ENCODE results near the gene OPN4. TPM values are rescaled to one million over a fixed set of nuclear protein-coding genes. Genes with fewer than 3 reads are reported as not detected.

OPN4 gene
- total RNA-seq, 6 experiments from 2014 or later = not detected

DNA sequence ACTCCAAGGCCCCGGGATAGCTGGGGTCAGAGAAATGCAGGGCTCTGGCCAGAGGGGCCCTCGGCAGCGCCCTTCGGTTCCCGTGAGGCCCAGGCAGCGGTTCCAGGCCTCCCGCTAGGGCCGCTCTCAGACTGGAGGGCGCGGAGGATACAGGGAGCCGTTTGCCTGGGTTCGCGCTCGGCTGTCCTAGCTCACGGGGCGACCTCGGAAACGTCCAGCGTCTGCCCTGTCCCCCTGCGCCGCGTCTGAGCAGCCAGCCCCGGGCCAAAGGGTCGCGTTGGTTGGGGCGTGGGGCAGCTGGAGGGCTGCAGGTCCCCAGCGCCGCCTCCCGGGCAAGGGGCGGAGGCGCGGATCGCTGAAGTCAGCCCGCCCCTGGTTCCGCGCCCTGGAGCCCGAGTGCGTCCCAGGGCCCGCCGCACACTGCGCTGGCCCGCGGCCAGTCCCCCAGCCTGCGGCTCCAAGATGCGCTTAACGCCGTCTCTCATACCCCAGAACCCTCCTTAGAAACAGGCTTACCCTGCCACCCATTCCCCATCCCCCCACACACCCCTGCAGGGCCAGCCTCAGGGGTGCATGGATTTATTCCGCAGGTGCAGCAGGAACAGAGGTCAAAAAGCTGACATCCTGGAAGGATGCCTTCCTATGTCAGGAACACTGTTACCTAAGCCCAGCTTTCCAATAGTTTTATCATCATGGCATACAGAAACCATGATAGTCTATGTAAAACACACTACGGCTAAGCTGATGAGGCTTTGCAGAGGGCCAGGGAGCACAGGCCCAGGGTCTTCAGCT lies 22.1 kb upstream of the OPN4 start:
- no peaks in the 10 kb centered on the region for H3K9me3 ChIP-seq
- DNase-seq (peak in 1 of 3 donors; percentile 39), ATAC-seq (peak; percentile 81 to 84 (median 82))
- no peaks in the 10 kb centered on the region for H3K27me3 ChIP-seq
- no peak overlapping the region for H3K27ac ChIP-seq
- no peak for TF ChIP-seq POLR2A (IDR thresholded peaks at IDR 0.05)
- TF ChIP-seq, protein P1, sequence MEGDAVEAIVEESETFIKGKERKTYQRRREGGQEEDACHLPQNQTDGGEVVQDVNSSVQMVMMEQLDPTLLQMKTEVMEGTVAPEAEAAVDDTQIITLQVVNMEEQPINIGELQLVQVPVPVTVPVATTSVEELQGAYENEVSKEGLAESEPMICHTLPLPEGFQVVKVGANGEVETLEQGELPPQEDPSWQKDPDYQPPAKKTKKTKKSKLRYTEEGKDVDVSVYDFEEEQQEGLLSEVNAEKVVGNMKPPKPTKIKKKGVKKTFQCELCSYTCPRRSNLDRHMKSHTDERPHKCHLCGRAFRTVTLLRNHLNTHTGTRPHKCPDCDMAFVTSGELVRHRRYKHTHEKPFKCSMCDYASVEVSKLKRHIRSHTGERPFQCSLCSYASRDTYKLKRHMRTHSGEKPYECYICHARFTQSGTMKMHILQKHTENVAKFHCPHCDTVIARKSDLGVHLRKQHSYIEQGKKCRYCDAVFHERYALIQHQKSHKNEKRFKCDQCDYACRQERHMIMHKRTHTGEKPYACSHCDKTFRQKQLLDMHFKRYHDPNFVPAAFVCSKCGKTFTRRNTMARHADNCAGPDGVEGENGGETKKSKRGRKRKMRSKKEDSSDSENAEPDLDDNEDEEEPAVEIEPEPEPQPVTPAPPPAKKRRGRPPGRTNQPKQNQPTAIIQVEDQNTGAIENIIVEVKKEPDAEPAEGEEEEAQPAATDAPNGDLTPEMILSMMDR (IDR thresholded peaks at IDR 0.05) = peak in 3 of 4 donors; percentile 23 to 28 (median 28)
- H3K36me3 ChIP-seq = no peaks in the 10 kb centered on the region
- H3K4me3 ChIP-seq = peak overlapping the region in 2 of 3 donors; percentile 19 to 36
- intact Hi-C loops (cut with DNase I) = no loop called here
- WGBS (ENCODE audit: insufficient coverage, low coverage, low lambda C conversion rate, missing lambda C conversion rate) = 8% methylated on average over 13 of the region's 49 CpGs
- peaks cover 0 to 6% (median 0%) of the 10 kb centered on the region in 4 donors for H3K4me1 ChIP-seq

DNA sequence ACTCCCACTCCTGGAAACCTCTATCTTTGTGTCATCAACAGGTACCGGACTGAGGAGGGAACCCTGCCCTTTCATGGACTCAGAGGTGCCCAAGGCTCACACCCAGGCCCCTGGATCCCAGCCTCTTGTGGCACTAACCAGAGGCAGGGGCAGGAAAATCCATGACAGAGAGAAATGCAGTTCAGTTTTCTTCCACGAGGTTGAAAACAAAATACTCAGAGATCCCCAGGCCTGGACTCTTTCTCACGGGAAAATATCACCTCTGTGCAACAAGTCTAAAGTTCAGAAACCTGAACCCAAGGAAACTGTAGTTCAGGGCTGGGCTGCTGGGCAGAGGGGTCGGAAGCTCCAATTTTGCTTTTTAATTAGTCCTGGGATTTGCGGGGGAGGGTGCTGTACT lies 21.4 kb upstream of the OPN4 start:
- no peak overlapping the region for H3K4me3 ChIP-seq
- no peak for DNase-seq
- intact Hi-C loops (cut with DNase I) = no loop called here
- H3K36me3 ChIP-seq = no peaks in the 10 kb centered on the region
- peak in 1 of 4 donors; percentile 38 for ATAC-seq
- H3K27ac ChIP-seq = no peak overlapping the region
- peaks cover 0 to 10% (median 0%) of the 10 kb centered on the region in 4 donors for H3K4me1 ChIP-seq
- 35% methylated on average over 5 of the region's 5 CpGs for WGBS (ENCODE audit: insufficient coverage, low coverage, low lambda C conversion rate, missing lambda C conversion rate)
- no peaks in the 10 kb centered on the region for H3K27me3 ChIP-seq
- no peak for TF ChIP-seq POLR2A (IDR thresholded peaks at IDR 0.05)
- TF ChIP-seq, protein P1 (IDR thresholded peaks at IDR 0.05) = no peak
- no peaks in the 10 kb centered on the region for H3K9me3 ChIP-seq

DNA sequence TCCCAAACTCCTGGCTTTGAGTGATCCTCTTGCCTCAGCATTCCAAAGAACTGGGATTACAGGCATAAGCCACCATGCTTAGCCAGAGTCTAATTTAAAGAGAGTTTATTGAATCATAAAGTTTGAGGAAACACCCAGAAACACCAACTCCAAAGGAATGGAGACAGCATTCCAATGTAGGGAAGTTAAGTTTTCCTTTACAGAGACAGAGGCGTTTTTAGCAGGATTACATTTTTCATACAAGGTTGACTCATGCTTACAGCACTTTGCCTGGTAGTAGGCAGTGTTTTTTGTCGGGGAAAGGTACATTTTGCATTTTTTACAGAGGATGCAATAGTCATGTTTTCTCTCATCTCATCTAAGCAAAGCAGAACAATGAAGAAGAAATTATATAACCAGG lies 18.9 kb upstream of the OPN4 start:
- Histone ChIP-seq H3K36me3 (no peaks in the 10 kb centered on the region), H3K4me3 (no peak overlapping the region), H3K27me3 (no peaks in the 10 kb centered on the region), H3K27ac (no peak overlapping the region), H3K9me3 (no peaks in the 10 kb centered on the region), H3K4me1 (peaks cover 0 to 10% (median 0%) of the 10 kb centered on the region in 4 donors)
- WGBS (ENCODE audit: insufficient coverage, low coverage, low lambda C conversion rate, missing lambda C conversion rate) = 73% methylated on average over 2 of the region's 2 CpGs
- ATAC-seq (no peak), DNase-seq (no peak)
- intact Hi-C loops (cut with DNase I) = no loop called here
- TF ChIP-seq, protein P1 (IDR thresholded peaks at IDR 0.05) = no peak
- TF ChIP-seq POLR2A (IDR thresholded peaks at IDR 0.05) = no peak

DNA sequence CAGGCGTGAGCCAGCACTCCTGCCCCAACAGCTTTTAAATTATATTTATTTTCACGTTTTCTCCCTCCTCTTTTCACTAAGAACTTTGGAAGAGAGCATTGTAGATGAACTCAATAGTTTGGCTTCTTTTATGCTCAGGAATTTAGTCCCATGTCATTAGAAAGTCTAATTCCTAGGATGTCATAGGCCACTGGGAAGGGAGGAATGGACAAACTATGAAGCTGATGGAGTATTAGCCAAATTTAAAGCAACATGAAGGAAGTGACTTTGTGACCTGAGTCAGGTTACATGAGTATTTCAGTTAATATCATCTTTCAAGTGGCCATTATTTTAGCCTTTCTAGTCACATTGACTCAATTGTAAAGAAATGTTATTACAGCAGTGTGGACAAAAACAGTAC lies 18.0 kb upstream of the OPN4 start:
- H3K27me3 ChIP-seq = no peaks in the 10 kb centered on the region
- DNase-seq (no peak), ATAC-seq (no peak)
- WGBS (ENCODE audit: insufficient coverage, low coverage, low lambda C conversion rate, missing lambda C conversion rate) = 73% methylated on average over 2 of the region's 2 CpGs
- TF ChIP-seq, protein P1 (IDR thresholded peaks at IDR 0.05) = no peak
- no peak for TF ChIP-seq POLR2A (IDR thresholded peaks at IDR 0.05)
- intact Hi-C loops (cut with DNase I) = no loop called here
- H3K27ac ChIP-seq = no peak overlapping the region
- peaks cover 0 to 10% (median 0%) of the 10 kb centered on the region in 4 donors for H3K4me1 ChIP-seq
- H3K4me3 ChIP-seq = no peak overlapping the region
- H3K36me3 ChIP-seq = no peaks in the 10 kb centered on the region
- H3K9me3 ChIP-seq = no peaks in the 10 kb centered on the region
